Hindlimb muscle (tissue), 1 donor: Measurements from ENCODE around the gene LOXL1. TPM values are rescaled to one million over a fixed set of nuclear protein-coding genes. Genes with fewer than 3 reads are reported as not detected.

ENCODE experiments used
- DNase-seq: peaks from one replicate; pipeline ENCODE4 v3.0.0-alpha.2; 2013
- polyA plus RNA-seq: library from polyadenylated mRNA; unstranded; fragments of 120-200 nt; gene quantifications from one replicate; pipeline ENCODE4 v1.2.1, GENCODE V29; 2013; ENCODE audit not compliant: insufficient read length

LOXL1 gene
- polyA plus RNA-seq, result 35.3 TPM

GRCh38 chr15:73926219-73927002, at the start of gene LOXL1:
TSS of gene LOXL1 (plus strand) at chr15:73926462. CDS start at chr15:73926784, 322 bp downstream.
- DNase-seq, result peak; percentile 78

GRCh38 chr15:73879426-73879825, 46.8 kb upstream of the LOXL1 start:
- DNase-seq, result no peak

GRCh38 chr15:73881579-73882320, 44.5 kb upstream of the LOXL1 start:
- no peak for DNase-seq

- no peak for DNase-seq
Measured at GRCh38 chr15:73882761-73883419, 43.4 kb upstream of the LOXL1 start.

- no peak for DNase-seq
Measured at GRCh38 chr15:73884159-73884558, 42.1 kb upstream of the LOXL1 start.

- no peak for DNase-seq
Measured at GRCh38 chr15:73885954-73886700, 40.1 kb upstream of the LOXL1 start.

- DNase-seq, result no peak
Measured at GRCh38 chr15:73886717-73887345, 39.4 kb upstream of the LOXL1 start.

- no peak for DNase-seq
Measured at GRCh38 chr15:73887481-73887880, 38.8 kb upstream of the LOXL1 start.

GRCh38 chr15:73888224-73889041, 37.8 kb upstream of the LOXL1 start:
- DNase-seq, result no peak

GRCh38 chr15:73889053-73889761, 37.1 kb upstream of the LOXL1 start:
- DNase-seq, result no peak

- DNase-seq, result no peak
Measured at GRCh38 chr15:73889762-73890124, 36.5 kb upstream of the LOXL1 start.

GRCh38 chr15:73891328-73892315, 34.6 kb upstream of the LOXL1 start:
- DNase-seq, result no peak

GRCh38 chr15:73892446-73893226, 33.6 kb upstream of the LOXL1 start:
- no peak for DNase-seq

- DNase-seq, result no peak
Measured at GRCh38 chr15:73894133-73894814, 32.0 kb upstream of the LOXL1 start.

- no peak for DNase-seq
Measured at GRCh38 chr15:73897441-73898261, 28.6 kb upstream of the LOXL1 start.

GRCh38 chr15:73899197-73900094, 26.8 kb upstream of the LOXL1 start:
- DNase-seq, result no peak
